HUES48 (cell line): ENCODE measurements around the gene ADCY9.

Experiments used
- H3K27ac ChIP-seq: one replicate; pipeline ENCODE4 v1.7.0; 2013; ENCODE audit warnings: low read depth, low read length, inconsistent platforms
- H3K27me3 ChIP-seq: 2 replicates; pipeline ENCODE4 v1.6.1; 2013; ENCODE audit warnings: mild to moderate bottlenecking, low read length; ENCODE audit not compliant: control insufficient read depth, insufficient read depth
- H3K36me3 ChIP-seq: 2 replicates; pipeline ENCODE4 v1.6.1; 2013; ENCODE audit warnings: low read length; ENCODE audit not compliant: control insufficient read depth, insufficient read depth
- H3K4me1 ChIP-seq: 2 replicates; pipeline ENCODE4 v1.6.1; 2013; ENCODE audit warnings: mild to moderate bottlenecking, low read length; ENCODE audit not compliant: control insufficient read depth, insufficient read depth
- H3K4me3 ChIP-seq: 2 replicates; pipeline ENCODE4 v1.5.1; 2013; ENCODE audit warnings: mild to moderate bottlenecking, low read depth, low read length
- H3K9ac ChIP-seq: 2 replicates; pipeline ENCODE4 v1.6.1; 2013; ENCODE audit warnings: mild to moderate bottlenecking, low read depth, low read length, moderate library complexity
- H3K9me3 ChIP-seq: 2 replicates; pipeline ENCODE4 v1.6.1; 2013; ENCODE audit warnings: low read length; ENCODE audit not compliant: control insufficient read depth, insufficient read depth

ADCY9 gene

GRCh38 chr16:4141604-4142003, 25.4 kb upstream of the ADCY9 start:
- H3K27me3 ChIP-seq = peaks cover under 1% of the 10 kb centered on the region; the same call in 1 of the 2 replicates
- H3K4me3 ChIP-seq = no peak overlapping the region
- H3K36me3 ChIP-seq = no peaks in the 10 kb centered on the region
- H3K9ac ChIP-seq = no peak overlapping the region
- H3K27ac ChIP-seq = no peak overlapping the region
- H3K9me3 ChIP-seq = no peaks in the 10 kb centered on the region
- H3K4me1 ChIP-seq = no peaks in the 10 kb centered on the region

GRCh38 chr16:4140652-4141051, 24.4 kb upstream of the ADCY9 start:
- H3K4me3 ChIP-seq = no peak overlapping the region
- H3K4me1 ChIP-seq = no peaks in the 10 kb centered on the region
- no peak overlapping the region for H3K9ac ChIP-seq
- H3K36me3 ChIP-seq = no peaks in the 10 kb centered on the region
- H3K27ac ChIP-seq = no peak overlapping the region
- peaks cover 9% of the 10 kb centered on the region for H3K27me3 ChIP-seq
- no peaks in the 10 kb centered on the region for H3K9me3 ChIP-seq

- Histone ChIP-seq H3K27ac (no peak overlapping the region), H3K4me3 (no peak overlapping the region), H3K9ac (no peak overlapping the region), H3K36me3 (no peaks in the 10 kb centered on the region), H3K27me3 (peaks cover 13% of the 10 kb centered on the region), H3K4me1 (no peaks in the 10 kb centered on the region), H3K9me3 (no peaks in the 10 kb centered on the region)
Observed at GRCh38 chr16:4139968-4140367, 23.7 kb upstream of the ADCY9 start.

GRCh38 chr16:4138713-4139112, 22.5 kb upstream of the ADCY9 start:
- no peaks in the 10 kb centered on the region for H3K9me3 ChIP-seq
- H3K27ac ChIP-seq = no peak overlapping the region
- H3K4me3 ChIP-seq = no peak overlapping the region
- peaks cover 17% of the 10 kb centered on the region for H3K27me3 ChIP-seq
- H3K9ac ChIP-seq = no peak overlapping the region
- H3K4me1 ChIP-seq = peaks cover 8% of the 10 kb centered on the region
- H3K36me3 ChIP-seq = no peaks in the 10 kb centered on the region

- no peak overlapping the region for H3K9ac ChIP-seq
Observed at GRCh38 chr16:4137438-4137837, 21.2 kb upstream of the ADCY9 start.

GRCh38 chr16:4136229-4136813, 20.1 kb upstream of the ADCY9 start:
- no peak overlapping the region for H3K4me3 ChIP-seq
- H3K27ac ChIP-seq = no peak overlapping the region
- peaks cover 12% of the 10 kb centered on the region for H3K4me1 ChIP-seq

More at GRCh38 chr16:4137438-4137837, 21.2 kb upstream of the ADCY9 start:
- no peaks in the 10 kb centered on the region for H3K36me3 ChIP-seq
- H3K27me3 ChIP-seq = peaks cover 26% of the 10 kb centered on the region
- H3K4me1 ChIP-seq = peaks cover 12% of the 10 kb centered on the region
- no peak overlapping the region for H3K4me3 ChIP-seq
- H3K27ac ChIP-seq = no peak overlapping the region
- no peaks in the 10 kb centered on the region for H3K9me3 ChIP-seq

GRCh38 chr16:4135537-4135936, 19.3 kb upstream of the ADCY9 start:
- Histone ChIP-seq H3K4me3 (no peak overlapping the region), H3K4me1 (peaks cover 12% of the 10 kb centered on the region), H3K27ac (no peak overlapping the region), H3K27me3 (peaks cover 29% of the 10 kb centered on the region), H3K9ac (no peak overlapping the region), H3K36me3 (no peaks in the 10 kb centered on the region), H3K9me3 (no peaks in the 10 kb centered on the region)

More at GRCh38 chr16:4136229-4136813, 20.1 kb upstream of the ADCY9 start:
- Histone ChIP-seq H3K9me3 (no peaks in the 10 kb centered on the region), H3K27me3 (peaks cover 26% of the 10 kb centered on the region), H3K36me3 (no peaks in the 10 kb centered on the region), H3K9ac (no peak overlapping the region)

GRCh38 chr16:4133897-4134372, 17.7 kb upstream of the ADCY9 start:
- Histone ChIP-seq H3K4me1 (peaks cover 12% of the 10 kb centered on the region), H3K27ac (no peak overlapping the region), H3K27me3 (peaks cover 29% of the 10 kb centered on the region), H3K9me3 (no peaks in the 10 kb centered on the region), H3K36me3 (no peaks in the 10 kb centered on the region), H3K4me3 (no peak overlapping the region), H3K9ac (no peak overlapping the region)

- H3K9me3 ChIP-seq = no peaks in the 10 kb centered on the region
- no peak overlapping the region for H3K4me3 ChIP-seq
- H3K4me1 ChIP-seq = peaks cover 12% of the 10 kb centered on the region
- peaks cover 29% of the 10 kb centered on the region for H3K27me3 ChIP-seq
- no peak overlapping the region for H3K27ac ChIP-seq
- no peak overlapping the region for H3K9ac ChIP-seq
- no peaks in the 10 kb centered on the region for H3K36me3 ChIP-seq
Observed at GRCh38 chr16:4131621-4132020, 15.4 kb upstream of the ADCY9 start.

- H3K4me3 ChIP-seq = no peak overlapping the region
- H3K27ac ChIP-seq = no peak overlapping the region
- H3K4me1 ChIP-seq = no peaks in the 10 kb centered on the region
- H3K9ac ChIP-seq = no peak overlapping the region
- no peaks in the 10 kb centered on the region for H3K36me3 ChIP-seq
- H3K9me3 ChIP-seq = no peaks in the 10 kb centered on the region
- H3K27me3 ChIP-seq = no peaks in the 10 kb centered on the region
Observed at GRCh38 chr16:4124535-4125294, 8.5 kb upstream of the ADCY9 start.

GRCh38 chr16:4123616-4124300, 7.5 kb upstream of the ADCY9 start:
- Histone ChIP-seq H3K9me3 (no peaks in the 10 kb centered on the region), H3K9ac (no peak overlapping the region), H3K4me3 (no peak overlapping the region), H3K36me3 (no peaks in the 10 kb centered on the region), H3K27me3 (no peaks in the 10 kb centered on the region; the same call in 1 of the 2 replicates), H3K27ac (no peak overlapping the region), H3K4me1 (no peaks in the 10 kb centered on the region)
